Rectal smooth muscle tissue (tissue), 1 donor: ENCODE results near the gene F13B.
"Not testable (repeated sequence)": the region's sequence is repeated elsewhere in the genome, so short reads cannot be mapped to it uniquely, and the experiment has no call there.

ENCODE experiments used
- H3K27ac ChIP-seq: one replicate; pipeline ENCODE4 v1.7.0; 2013; ENCODE audit warnings: low read depth, low read length, inconsistent platforms
- H3K27me3 ChIP-seq: one replicate; pipeline ENCODE4 v1.7.0; 2013; ENCODE audit warnings: low read length; ENCODE audit not compliant: control insufficient read depth, insufficient read depth
- H3K36me3 ChIP-seq: one replicate; pipeline ENCODE4 v1.7.0; 2013; ENCODE audit warnings: low read length; ENCODE audit not compliant: control insufficient read depth, insufficient read depth
- H3K4me1 ChIP-seq: one replicate; pipeline ENCODE4 v1.7.0; 2013; ENCODE audit warnings: low read length; ENCODE audit not compliant: control insufficient read depth, insufficient read depth
- H3K4me3 ChIP-seq: one replicate; pipeline ENCODE4 v1.7.0; 2013; ENCODE audit warnings: low read length
- H3K9ac ChIP-seq: one replicate; pipeline ENCODE4 v1.7.0; 2013; ENCODE audit warnings: low read length

Gene F13B, protein sequence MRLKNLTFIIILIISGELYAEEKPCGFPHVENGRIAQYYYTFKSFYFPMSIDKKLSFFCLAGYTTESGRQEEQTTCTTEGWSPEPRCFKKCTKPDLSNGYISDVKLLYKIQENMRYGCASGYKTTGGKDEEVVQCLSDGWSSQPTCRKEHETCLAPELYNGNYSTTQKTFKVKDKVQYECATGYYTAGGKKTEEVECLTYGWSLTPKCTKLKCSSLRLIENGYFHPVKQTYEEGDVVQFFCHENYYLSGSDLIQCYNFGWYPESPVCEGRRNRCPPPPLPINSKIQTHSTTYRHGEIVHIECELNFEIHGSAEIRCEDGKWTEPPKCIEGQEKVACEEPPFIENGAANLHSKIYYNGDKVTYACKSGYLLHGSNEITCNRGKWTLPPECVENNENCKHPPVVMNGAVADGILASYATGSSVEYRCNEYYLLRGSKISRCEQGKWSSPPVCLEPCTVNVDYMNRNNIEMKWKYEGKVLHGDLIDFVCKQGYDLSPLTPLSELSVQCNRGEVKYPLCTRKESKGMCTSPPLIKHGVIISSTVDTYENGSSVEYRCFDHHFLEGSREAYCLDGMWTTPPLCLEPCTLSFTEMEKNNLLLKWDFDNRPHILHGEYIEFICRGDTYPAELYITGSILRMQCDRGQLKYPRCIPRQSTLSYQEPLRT

DNA sequence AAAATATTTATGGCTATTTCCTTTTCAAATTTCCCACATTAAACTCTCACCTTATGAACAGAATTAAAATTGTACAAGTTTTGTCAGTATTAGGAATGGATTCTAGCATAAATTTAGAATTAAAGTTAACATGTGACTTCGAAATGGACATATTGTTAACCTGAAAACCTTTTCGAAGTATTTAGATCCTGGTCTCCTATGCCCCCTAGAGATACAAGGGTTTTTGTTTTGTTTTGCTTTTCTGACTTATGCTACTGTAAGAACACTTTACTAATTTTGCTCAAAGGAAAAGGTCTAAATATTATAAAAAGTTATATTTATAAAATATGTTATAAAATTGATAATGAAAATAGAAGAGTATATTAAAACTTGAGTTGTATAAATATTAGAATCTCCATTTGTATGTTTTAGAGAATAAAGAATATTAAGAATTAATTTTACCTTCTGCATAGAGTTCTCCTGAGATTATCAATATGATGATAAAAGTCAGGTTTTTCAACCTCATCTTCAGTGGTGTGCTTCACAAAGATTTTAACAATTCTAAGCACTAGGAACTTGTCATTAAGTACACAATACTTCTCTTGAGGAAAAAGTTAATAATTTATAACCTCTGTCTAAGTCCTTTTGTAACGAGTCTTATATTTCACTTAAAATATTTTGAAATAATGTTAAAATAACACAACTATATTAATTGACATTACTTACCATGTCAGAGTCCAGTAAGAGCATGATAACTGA, at the start of gene F13B:
TSS of gene F13B (minus strand) at position 542 of the 738 bp plus-strand sequence. CDS start at position 505, 37 bp downstream.
- H3K4me1 ChIP-seq: no peaks in the 10 kb centered on the region

DNA sequence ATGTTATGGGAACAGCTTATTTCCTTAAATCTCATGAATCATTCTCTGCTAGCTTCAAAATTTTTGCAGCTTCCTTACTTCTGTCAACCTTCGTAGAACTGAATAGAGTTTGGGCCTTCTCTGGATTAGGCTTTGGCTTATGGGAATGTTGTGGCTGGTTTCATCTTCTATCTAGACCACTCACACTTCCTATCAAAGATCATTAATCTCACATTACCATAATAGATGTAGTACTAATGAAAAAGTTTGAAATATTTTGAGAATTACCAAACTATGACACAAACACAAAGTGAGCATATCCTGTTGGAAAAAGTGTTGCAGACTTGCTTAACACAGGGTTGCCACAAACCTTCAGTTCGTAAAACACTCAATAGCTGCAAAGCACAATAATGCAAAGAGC, 49.1 kb upstream of the F13B start:
- Histone ChIP-seq H3K9ac (no peak overlapping the region), H3K4me1 (no peaks in the 10 kb centered on the region), H3K27ac (no peak overlapping the region), H3K27me3 (no peaks in the 10 kb centered on the region), H3K36me3 (no peaks in the 10 kb centered on the region), H3K4me3 (no peak overlapping the region)

More for the DNA sequence above, at the start of gene F13B:
- Histone ChIP-seq H3K4me3 (no peak within 1 kb of the TSS), H3K27ac (no peak within 1 kb of the TSS), H3K9ac (no peak within 1 kb of the TSS), H3K27me3 (no peaks in the 10 kb centered on the region), H3K36me3 (no peaks in the 10 kb centered on the region)

DNA sequence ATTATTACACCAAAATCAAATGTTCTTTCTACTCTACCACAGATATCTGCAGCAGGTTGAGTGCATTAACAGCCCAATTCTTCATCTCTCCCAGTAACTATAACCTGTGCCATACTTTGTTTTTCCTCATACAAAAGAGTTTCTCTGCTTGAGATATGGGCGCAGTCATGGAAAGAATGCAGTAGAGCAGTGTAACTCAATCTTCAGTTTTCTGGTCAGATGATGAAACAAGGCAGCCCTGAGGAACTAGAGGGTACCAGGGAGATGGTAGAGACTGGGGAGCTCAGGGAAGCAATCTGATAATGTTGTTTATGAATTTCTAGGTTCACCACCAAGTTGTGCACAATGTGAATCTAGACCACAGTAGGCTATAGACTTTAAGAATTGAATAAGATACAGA, 39.8 kb upstream of the F13B start:
- no peak overlapping the region for H3K4me3 ChIP-seq
- no peak overlapping the region for H3K9ac ChIP-seq
- no peaks in the 10 kb centered on the region for H3K36me3 ChIP-seq
- H3K4me1 ChIP-seq: no peaks in the 10 kb centered on the region
- H3K27ac ChIP-seq: no peak overlapping the region
- no peaks in the 10 kb centered on the region for H3K27me3 ChIP-seq

DNA sequence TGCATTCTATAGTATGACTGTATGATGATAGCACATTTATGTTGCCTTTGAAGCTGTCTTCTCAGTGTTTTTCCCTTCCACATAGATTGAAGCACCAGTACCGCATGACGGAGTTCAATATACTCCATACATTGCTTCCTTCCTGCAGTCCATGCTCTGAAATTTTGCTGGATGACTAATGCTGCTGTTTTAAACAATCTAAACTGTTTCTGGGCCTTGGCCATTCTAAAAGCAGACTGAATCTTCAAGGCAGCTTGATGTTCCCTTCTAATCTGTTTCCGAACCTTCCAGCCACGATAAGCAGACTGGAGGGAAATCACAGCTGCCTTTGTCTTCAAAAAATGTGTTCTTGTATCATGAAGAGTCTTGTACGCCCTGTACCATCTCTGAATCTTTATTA, 36.2 kb upstream of the F13B start:
- H3K4me3 ChIP-seq: no peak overlapping the region
- no peak overlapping the region for H3K9ac ChIP-seq
- H3K27ac ChIP-seq: no peak overlapping the region

DNA sequence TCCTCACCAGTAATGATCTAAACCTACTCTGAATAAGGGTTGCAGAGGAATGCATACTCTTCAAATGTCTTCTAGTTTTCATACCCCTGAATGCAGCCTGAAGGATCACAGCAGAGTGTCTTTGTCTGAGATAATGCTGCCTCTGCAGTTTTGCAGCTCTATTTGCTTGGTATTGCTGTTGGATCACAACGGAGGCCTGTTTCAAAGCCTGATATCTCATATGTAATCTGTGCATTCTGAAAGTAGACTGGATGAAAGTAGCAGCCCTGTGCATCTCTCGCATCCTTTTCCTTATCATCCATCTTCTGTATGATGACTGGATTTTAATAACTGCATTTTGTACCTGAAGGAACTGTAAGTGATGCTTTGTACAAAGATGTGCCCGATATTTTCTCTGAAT, 34.9 kb upstream of the F13B start:
- H3K27ac ChIP-seq: no peak overlapping the region
- no peaks in the 10 kb centered on the region for H3K4me1 ChIP-seq
- H3K27me3 ChIP-seq: no peaks in the 10 kb centered on the region
- H3K9ac ChIP-seq: no peak overlapping the region
- H3K36me3 ChIP-seq: no peaks in the 10 kb centered on the region
- no peak overlapping the region for H3K4me3 ChIP-seq

More for the DNA sequence above, 36.2 kb upstream of the F13B start:
- Histone ChIP-seq H3K36me3 (no peaks in the 10 kb centered on the region), H3K4me1 (no peaks in the 10 kb centered on the region), H3K27me3 (no peaks in the 10 kb centered on the region)

DNA sequence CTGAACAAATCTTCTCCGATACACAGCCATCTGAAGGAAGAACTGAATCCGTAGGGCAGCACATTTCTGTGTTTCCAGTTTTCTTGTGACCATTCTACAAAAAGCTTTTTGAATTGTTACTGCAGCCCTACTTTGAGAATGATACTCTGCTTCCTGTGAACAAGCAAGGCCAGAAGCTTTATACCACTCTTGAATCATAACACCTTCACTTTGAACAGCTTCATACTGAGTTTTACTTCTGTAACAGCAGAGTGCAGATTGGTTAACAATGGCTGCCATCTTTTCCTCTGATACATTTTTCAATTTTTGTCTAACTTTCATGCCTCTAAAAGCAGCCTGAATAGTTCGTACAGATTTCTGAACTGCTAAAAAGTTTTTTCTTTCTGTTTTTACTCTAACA, 33.6 kb upstream of the F13B start:
- Histone ChIP-seq H3K27me3 (no peaks in the 10 kb centered on the region), H3K4me3 (no peak overlapping the region), H3K9ac (no peak overlapping the region), H3K36me3 (no peaks in the 10 kb centered on the region), H3K27ac (no peak overlapping the region), H3K4me1 (no peaks in the 10 kb centered on the region)

DNA sequence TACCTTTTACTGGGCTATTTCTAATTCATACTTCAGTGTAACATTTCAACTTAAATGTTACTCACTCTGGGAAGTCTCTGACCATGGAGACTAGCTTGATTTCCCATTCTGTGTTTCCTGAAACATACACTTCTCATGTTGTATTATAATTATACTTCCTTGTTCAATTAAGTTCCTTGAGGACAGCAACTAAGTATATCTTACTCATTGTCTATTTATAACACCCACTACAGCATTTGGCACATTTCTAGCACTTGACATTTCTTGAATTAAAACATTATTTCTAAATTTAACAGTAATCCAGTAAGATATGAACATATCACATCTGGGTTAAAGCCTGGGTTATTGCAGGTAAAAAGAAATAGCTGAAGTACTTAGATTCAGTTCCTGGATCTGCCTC, 32.4 kb upstream of the F13B start:
- no peaks in the 10 kb centered on the region for H3K36me3 ChIP-seq
- H3K27ac ChIP-seq: no peak overlapping the region
- H3K4me3 ChIP-seq: no peak overlapping the region
- H3K4me1 ChIP-seq: no peaks in the 10 kb centered on the region
- H3K9ac ChIP-seq: no peak overlapping the region
- H3K27me3 ChIP-seq: no peaks in the 10 kb centered on the region

DNA sequence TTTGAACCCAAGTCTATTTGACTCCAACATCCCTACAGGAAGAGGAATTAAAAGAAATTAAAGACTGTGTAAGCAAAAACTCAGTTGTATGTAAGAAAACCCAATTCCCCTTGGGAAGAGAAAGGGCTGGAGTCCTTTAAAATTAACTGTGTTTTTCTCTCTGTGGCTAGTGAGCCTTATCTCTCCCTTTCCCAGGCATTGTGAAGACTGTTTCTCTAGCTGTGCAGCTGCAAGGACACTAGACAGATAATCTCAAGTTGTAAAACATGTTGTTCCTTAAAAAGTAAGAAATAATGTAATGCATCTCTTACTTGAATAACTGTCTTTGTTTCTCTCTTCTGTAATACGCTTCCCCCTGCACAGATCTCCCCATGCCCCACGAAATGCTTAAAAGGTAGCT, 29.9 kb upstream of the F13B start:
- H3K4me3 ChIP-seq, H3K9ac ChIP-seq, H3K4me1 ChIP-seq, H3K36me3 ChIP-seq, H3K27ac ChIP-seq, H3K27me3 ChIP-seq: not testable (repeated sequence)

DNA sequence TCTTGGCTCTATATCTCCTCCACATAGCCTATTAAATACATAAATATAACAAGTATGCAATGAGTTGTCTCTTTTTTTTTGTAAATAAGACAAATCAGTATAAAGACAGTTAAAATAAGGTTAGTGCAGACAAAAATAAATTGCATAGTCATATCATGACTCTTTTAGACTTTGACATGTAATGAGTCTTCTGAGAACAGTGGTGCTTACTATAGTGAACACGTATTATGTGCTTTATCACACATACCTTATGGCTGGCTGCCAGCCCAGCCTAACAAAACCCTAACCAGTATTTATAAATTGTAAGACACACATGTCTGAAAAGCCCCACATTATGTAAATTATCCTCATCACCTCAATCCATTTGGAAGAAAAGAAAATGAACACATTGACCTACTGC, 29.1 kb upstream of the F13B start:
- H3K9ac ChIP-seq: no peak overlapping the region
- H3K36me3 ChIP-seq: no peaks in the 10 kb centered on the region
- H3K4me1 ChIP-seq: no peaks in the 10 kb centered on the region
- H3K4me3 ChIP-seq: no peak overlapping the region
- H3K27ac ChIP-seq: no peak overlapping the region
- no peaks in the 10 kb centered on the region for H3K27me3 ChIP-seq

DNA sequence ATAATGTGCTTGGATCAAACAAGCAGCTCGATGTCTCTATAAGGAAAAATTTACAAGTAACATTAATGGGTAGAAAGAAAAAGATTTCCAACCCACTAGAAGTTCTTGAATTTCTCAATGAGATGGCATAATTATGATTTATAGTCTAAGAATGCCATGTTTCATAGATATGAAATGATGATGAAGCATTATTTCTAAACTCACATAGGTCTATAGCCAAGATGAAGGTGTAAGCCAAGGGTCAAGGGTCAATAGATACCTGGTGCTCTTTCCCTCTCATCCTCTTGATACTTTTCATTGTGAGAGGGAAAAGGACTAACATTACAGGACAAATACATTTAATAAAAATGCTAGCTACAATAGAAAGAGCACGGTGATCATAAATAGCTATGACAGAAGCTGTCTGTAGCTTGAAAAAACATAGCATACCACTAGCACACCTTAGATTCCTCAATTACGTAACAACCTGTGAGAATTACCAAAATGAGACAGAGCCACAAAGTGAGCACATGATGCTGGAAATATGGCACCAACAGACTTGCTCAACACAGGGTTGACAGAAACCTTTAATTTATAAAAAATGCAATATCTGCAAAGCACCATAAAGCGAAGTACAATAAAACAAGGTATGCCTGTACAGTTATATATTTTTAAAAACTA, 26.3 kb upstream of the F13B start:
- no peaks in the 10 kb centered on the region for H3K27me3 ChIP-seq
- H3K36me3 ChIP-seq: no peaks in the 10 kb centered on the region
- no peak overlapping the region for H3K4me3 ChIP-seq
- no peaks in the 10 kb centered on the region for H3K4me1 ChIP-seq
- H3K9ac ChIP-seq: no peak overlapping the region
- H3K27ac ChIP-seq: no peak overlapping the region

DNA sequence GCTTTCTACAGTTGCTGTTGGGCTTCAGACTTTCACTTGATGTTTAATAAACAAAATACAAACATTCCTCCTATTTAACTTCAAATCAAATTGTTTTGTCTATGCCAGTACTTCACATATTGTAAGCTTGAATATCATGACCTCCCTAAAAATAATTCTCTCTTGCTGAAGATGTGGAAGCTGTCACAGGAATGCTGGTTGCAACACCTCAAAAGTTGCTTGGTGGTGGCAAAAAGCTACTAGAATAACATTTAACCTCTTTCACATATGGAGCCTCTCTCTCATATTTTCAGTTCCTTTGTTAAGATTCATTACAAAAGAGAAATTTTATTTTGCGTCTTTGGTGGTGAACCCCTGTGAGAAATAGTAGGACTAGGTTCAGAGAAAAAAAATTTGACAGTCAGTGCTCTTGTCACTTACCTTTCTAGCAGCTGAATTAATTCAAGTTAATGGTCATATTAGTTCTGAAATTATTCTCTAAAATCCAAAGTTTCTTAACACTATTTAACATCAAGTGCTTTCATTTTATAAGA, 25.5 kb upstream of the F13B start:
- H3K4me3 ChIP-seq: no peak overlapping the region
- no peaks in the 10 kb centered on the region for H3K4me1 ChIP-seq
- H3K9ac ChIP-seq: no peak overlapping the region
- no peak overlapping the region for H3K27ac ChIP-seq
- no peaks in the 10 kb centered on the region for H3K27me3 ChIP-seq
- H3K36me3 ChIP-seq: no peaks in the 10 kb centered on the region

DNA sequence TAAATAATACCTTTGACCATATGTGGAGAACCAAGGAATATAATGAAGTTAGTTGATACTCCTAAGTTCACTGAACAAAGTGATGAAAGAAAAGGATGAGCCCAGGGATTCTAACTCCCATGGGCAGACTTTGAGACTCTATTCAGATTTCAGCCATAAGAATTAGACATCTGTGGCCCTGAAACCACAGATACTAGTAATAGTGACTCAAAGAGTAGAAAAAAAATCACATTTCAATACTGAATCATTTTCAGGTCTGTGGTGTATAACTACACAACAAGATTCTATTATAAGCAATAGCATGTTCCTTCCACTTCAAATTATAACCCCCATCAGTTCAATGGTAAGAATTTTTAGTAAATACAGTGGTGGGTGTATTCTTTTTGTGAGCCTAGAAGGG, 16.4 kb upstream of the F13B start:
- Histone ChIP-seq H3K36me3 (no peaks in the 10 kb centered on the region), H3K27me3 (no peaks in the 10 kb centered on the region), H3K4me3 (no peak overlapping the region), H3K4me1 (no peaks in the 10 kb centered on the region), H3K9ac (no peak overlapping the region), H3K27ac (no peak overlapping the region)
